ENCODE data around the gene RBFOX1. TPM values are rescaled to one million over a fixed set of nuclear protein-coding genes. Genes with fewer than 3 reads are reported as not detected.

RBFOX1 gene
- total RNA-seq, 2 donors from 2014 or later: not detected

GRCh38 chr16:7746941-7747340 is 414.3 kb downstream of the RBFOX1 start:
- H3K9me3 Mint-ChIP-seq: peaks cover 8% of the 10 kb centered on the region
- ATAC-seq (no peak), DNase-seq (ENCODE audit: low spot score) (no peak)
- H3K4me3 Mint-ChIP-seq: no peak overlapping the region
- no peaks in the 10 kb centered on the region for H3K27me3 Mint-ChIP-seq
- H3K4me1 Mint-ChIP-seq (ENCODE audit: low read depth in 2 of 2): no peaks in the 10 kb centered on the region
- no peaks in the 10 kb centered on the region for H3K36me3 Mint-ChIP-seq
- no peak overlapping the region for H3K27ac Mint-ChIP-seq

DNA sequence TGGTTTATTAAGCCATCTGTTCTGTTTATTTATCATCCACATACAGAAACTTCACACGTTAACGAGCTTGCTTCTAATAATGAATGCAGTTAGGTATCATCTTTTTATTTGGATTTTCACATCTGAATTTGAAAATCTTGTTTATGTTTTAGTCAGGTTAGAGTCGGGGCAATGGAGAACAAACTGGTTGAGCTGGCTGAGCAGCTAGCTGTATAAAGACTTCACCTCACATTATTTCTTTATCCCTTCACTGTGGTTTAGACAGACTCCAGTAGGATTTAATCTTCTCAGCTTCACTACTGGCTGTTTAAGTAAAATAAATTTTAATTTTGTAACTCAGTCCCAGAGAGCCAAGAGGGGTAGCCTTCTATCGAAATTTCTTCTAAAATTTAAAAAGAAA is 415.9 kb downstream of the RBFOX1 start:
- no peak overlapping the region for H3K27ac Mint-ChIP-seq
- H3K4me1 Mint-ChIP-seq (ENCODE audit: low read depth in 2 of 2): no peaks in the 10 kb centered on the region
- no peaks in the 10 kb centered on the region for H3K27me3 Mint-ChIP-seq
- H3K36me3 Mint-ChIP-seq: no peaks in the 10 kb centered on the region
- peaks cover 8% of the 10 kb centered on the region for H3K9me3 Mint-ChIP-seq
- DNase-seq (ENCODE audit: low spot score): no peak
- no peak overlapping the region for H3K4me3 Mint-ChIP-seq
- no peak for ATAC-seq

DNA sequence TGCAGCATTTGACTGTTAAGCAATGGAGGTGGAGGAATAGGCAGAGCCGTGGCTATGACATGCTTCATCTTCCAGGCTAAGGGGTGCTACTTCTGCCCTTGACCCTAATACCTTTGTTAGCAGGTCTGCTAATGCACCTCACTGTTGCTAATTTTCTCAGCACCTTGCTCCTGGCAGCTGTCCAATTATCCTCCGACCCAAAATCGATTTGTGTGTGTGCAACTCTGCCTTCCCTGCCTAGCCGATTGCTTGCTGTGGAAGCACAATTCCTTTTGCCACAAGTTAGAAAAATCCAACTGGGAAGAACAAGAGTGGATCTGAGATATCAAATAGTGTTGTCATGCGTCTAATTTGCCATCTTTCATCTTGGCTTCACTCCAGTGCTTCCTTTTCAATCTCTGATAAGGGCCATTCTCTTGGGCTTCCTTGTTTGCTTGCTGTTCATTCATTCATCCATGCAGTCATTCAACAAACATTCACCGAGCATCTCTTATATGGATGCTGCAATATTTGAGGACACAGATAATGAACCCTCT is 422.8 kb downstream of the RBFOX1 start:
- ATAC-seq: no peak
- Mint-ChIP-seq H3K27ac (no peak overlapping the region), H3K36me3 (no peaks in the 10 kb centered on the region), H3K9me3 (peaks cover 14% of the 10 kb centered on the region), H3K27me3 (no peaks in the 10 kb centered on the region), H3K4me1 (ENCODE audit: low read depth in 2 of 2) (no peaks in the 10 kb centered on the region), H3K4me3 (no peak overlapping the region)
- no peak for DNase-seq (ENCODE audit: low spot score)
